Cardiac fibroblast (primary cell): ENCODE measurements around the gene CLSTN1.
"Not testable (repeated sequence)": the region's sequence is repeated elsewhere in the genome, so short reads cannot be mapped to it uniquely, and the experiment has no call there.

Experiments used
- DNase-seq, 2 donors: peaks; one replicate each; pipeline versions ENCODE4 v3.0.0 to v3.0.0-alpha.2; 2010; ENCODE audit warnings: low read depth in 2 of 2
- H3K4me3 ChIP-seq, 2 donors: replicated peaks in 1 of 2; 1 replicate in 1 of 2; 2 replicates in 1 of 2; pipeline ENCODE4 v1.5.1; 2011; ENCODE audit warnings: low read depth in 2 of 2, low read length in 2 of 2, mild to moderate bottlenecking in 2 of 2, moderate library complexity in 1 of 2
- TF ChIP-seq, protein P1 (sequence below): IDR thresholded peaks from one replicate; pipeline ENCODE4 v1.5.1; 2011; ENCODE audit warnings: low read depth, mild to moderate bottlenecking, low read length, inconsistent platforms

Gene CLSTN1

DNA sequence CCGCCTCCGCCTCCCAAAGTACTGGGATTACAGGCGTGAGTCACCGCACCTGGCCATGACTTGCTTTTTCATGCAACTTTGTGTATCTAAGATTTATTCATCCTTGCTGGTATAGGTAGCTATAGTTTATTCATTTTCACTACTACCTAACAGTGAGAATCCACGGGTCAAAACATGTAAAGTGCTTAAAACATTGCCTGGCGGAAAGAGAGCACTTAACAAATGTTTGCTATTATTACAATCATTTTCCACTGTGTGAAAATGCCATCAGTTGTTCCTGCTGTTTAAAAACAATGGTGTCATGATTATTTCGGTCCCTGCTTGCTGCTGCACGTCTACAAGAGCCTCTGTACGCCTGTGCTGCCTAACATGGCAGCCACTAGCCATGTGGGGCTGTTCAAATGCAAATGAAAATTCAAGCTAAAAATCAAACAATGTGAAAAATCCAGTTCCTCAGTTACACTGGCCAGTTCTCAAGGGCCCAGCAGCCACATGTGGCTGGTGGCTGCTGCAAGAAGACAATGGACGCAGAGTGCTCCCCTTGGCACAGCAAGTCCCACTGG lies 65.1 kb downstream of the CLSTN1 start:
- no peak overlapping the region for H3K4me3 ChIP-seq
- TF ChIP-seq, protein P1, sequence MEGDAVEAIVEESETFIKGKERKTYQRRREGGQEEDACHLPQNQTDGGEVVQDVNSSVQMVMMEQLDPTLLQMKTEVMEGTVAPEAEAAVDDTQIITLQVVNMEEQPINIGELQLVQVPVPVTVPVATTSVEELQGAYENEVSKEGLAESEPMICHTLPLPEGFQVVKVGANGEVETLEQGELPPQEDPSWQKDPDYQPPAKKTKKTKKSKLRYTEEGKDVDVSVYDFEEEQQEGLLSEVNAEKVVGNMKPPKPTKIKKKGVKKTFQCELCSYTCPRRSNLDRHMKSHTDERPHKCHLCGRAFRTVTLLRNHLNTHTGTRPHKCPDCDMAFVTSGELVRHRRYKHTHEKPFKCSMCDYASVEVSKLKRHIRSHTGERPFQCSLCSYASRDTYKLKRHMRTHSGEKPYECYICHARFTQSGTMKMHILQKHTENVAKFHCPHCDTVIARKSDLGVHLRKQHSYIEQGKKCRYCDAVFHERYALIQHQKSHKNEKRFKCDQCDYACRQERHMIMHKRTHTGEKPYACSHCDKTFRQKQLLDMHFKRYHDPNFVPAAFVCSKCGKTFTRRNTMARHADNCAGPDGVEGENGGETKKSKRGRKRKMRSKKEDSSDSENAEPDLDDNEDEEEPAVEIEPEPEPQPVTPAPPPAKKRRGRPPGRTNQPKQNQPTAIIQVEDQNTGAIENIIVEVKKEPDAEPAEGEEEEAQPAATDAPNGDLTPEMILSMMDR = no peak
- no peak for DNase-seq

DNA sequence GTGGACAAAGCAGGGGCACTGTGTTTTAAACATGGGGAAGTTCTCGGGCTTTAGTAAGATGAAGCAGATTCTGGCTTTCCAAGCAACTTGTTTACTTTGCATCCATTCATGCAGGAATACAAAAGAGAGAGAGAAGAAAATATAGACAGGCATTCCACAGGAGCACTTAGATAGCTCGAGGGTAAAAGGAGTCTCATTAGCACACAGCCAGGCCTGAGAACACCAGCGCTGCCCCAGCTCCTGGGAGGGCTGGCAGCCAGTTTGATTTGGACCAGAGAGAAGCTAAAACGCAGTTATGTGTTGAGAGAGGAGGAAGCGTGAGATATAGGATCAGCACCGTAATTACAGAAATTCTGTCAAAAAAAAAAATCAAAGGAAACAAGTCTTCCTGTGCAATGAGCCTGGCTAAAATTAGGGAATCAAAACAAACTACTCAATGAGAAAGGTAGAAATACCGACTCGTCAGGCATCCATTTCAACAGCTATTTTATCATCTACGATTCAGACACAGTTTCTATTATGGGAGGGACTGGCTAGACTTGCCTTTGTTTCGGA lies 68.2 kb downstream of the CLSTN1 start:
- H3K4me3 ChIP-seq = no peak overlapping the region
- TF ChIP-seq, protein P1 = no peak
- DNase-seq = no peak

DNA sequence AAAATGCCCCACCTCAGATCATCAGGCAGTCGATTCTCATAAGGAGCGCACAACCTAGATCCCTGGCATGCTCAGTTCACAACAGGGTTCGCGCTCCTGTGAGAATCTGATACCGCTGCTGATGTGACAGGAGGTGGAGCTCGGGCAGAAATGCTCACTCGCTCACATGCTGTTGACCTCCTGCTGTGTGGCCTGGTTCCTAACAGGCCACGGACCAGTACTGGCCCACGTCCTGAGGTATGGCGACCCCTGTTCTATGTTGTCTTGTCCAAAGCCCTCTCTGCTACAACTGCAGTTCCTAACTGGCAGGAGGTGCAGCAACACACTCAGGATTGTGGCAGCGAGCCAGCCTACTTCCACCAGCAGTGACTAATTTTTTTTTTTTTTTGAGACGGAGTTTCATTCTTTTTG lies 70.6 kb downstream of the CLSTN1 start:
- TF ChIP-seq, protein P1 = no peak
- peak; percentile 83 to 91 for DNase-seq

DNA sequence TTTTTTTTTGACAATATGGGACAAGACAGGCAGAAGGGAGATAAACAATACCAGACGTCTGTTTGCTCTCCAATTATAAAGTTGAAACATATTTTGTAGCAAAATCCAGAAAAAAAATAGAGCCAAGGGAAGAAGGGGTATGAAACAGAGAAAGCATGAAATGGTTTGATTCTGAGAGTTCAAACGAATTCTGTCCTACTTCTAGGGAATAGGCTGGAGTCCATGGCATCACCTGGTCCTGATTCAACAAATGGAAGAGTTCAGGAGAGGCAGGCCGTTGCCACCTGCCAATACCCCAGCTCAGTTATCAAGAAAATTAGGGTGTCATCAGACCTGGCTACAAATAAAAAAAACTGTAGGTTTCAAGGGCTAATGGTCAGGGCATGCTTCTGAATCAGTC lies 71.8 kb downstream of the CLSTN1 start:
- DNase-seq = no peak
- TF ChIP-seq, protein P1 = no peak
- H3K4me3 ChIP-seq = no peak overlapping the region

More for the DNA sequence above, 70.6 kb downstream of the CLSTN1 start:
- H3K4me3 ChIP-seq = no peak overlapping the region

DNA sequence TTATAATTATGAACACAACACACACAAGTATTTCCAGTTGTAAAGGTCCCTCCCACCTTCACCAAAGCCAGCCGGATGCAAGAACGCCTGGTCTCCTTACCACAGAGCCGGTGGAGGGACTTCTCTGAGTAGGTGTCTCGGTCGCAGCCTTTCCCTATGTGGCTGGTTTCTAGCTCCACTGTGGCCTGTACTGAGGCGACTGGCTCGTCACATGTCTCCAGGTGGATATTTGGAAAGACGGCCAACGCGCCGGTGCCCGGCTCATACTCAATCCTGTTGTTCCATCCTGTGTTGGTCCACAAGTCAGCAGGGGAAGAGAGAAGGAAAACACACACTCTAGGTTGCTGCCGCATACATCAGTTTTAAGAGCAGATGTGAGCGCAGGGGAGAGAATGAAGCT lies 74.4 kb downstream of the CLSTN1 start:
- DNase-seq = no peak
- TF ChIP-seq, protein P1 = no peak
- no peak overlapping the region for H3K4me3 ChIP-seq

DNA sequence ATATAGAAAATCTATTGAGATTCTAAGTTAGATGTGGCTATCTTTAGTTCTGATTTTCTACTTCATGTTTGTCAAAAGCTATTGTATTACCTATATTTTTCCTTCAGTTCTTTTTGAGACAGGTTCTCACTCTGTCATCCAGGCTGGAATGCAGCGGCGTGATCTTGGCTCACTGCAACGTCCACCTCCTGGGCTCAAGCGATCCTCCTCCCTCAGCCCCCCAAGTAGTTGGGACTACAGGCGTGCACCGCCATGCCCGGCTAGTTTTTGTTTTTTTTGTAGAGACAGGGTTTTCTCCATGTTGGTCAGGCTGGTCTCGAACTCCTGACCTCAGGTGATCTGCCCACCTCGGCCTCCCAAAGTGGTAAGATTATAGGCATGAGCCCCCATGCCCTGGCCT lies 75.4 kb downstream of the CLSTN1 start:
- not testable (repeated sequence) for H3K4me3 ChIP-seq, DNase-seq

DNA sequence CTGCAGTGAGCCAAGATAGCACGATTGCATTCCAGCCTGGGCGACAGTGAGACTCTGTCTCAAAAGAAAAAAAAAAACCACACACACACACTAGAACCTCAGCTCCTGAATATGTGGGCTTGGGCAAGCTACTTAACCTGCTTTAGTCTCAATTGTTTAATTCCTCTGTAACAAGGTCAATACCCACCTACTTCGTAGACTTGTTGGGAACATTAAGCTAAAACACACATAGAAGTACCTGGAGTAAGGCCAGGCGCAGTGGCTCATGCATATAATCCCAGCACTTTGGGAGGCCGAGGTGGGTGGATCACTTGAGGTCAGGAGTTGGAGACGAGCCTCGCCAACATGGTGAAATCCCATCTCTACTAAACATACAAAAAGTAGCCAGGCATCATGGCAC lies 77.1 kb downstream of the CLSTN1 start:
- TF ChIP-seq, protein P1 = no peak
- DNase-seq = no peak
- H3K4me3 ChIP-seq = no peak overlapping the region
